Mesendoderm (in vitro differentiated cells): ENCODE data around the gene SLC44A3. TPM values are rescaled to one million over a fixed set of nuclear protein-coding genes. Genes with fewer than 3 reads are reported as not detected.

Experiments
- DNase-seq: peaks from one replicate; pipeline ENCODE4 v3.0.0; 2013
- H2AK5ac ChIP-seq: 2 replicates; pipeline ENCODE4 v1.6.1; 2013; ENCODE audit warnings: low read length, inconsistent platforms
- H2BK120ac ChIP-seq: 2 replicates; pipeline ENCODE4 v1.6.1; 2013; ENCODE audit warnings: low read depth, mild to moderate bottlenecking, low read length, moderate library complexity, mixed read lengths
- H2BK15ac ChIP-seq: replicated peaks from 2 replicates; pipeline ENCODE4 v1.6.1; 2013; ENCODE audit warnings: low read depth, mild to moderate bottlenecking, moderate library complexity
- H2BK5ac ChIP-seq: 2 replicates; pipeline ENCODE4 v1.6.1; 2013; ENCODE audit warnings: low read length, inconsistent platforms
- H3K18ac ChIP-seq: 2 replicates; pipeline ENCODE4 v1.6.1; 2013; ENCODE audit warnings: mild to moderate bottlenecking, low read length, mixed read lengths
- H3K23ac ChIP-seq: one replicate; pipeline ENCODE4 v1.6.1; 2013; ENCODE audit warnings: low read length
- H3K27ac ChIP-seq: 2 replicates; pipeline ENCODE4 v1.5.1; 2013; ENCODE audit warnings: low read depth, mild to moderate bottlenecking, inconsistent platforms, low read length, moderate library complexity
- H3K27me3 ChIP-seq: 2 replicates; pipeline ENCODE4 v1.6.1; 2013; ENCODE audit warnings: low read length, control low read depth, mild to moderate bottlenecking, inconsistent platforms; ENCODE audit not compliant: insufficient read depth, poor library complexity
- H3K36me3 ChIP-seq: 2 replicates; pipeline ENCODE4 v1.6.1; 2013; ENCODE audit warnings: low read length, inconsistent platforms; ENCODE audit not compliant: control insufficient read depth, insufficient read depth
- H3K4ac ChIP-seq: one replicate; pipeline ENCODE4 v1.6.1; 2013; ENCODE audit warnings: low read depth, mild to moderate bottlenecking, low read length, moderate library complexity
- H3K4me1 ChIP-seq: 2 replicates; pipeline ENCODE4 v1.6.1; 2013; ENCODE audit warnings: low read depth, low read length, inconsistent platforms; ENCODE audit not compliant: control insufficient read depth
- H3K4me2 ChIP-seq: 2 replicates; pipeline ENCODE4 v1.6.1; 2013; ENCODE audit warnings: low read length
- H3K4me3 ChIP-seq: 2 replicates; pipeline ENCODE4 v1.5.1; 2013; ENCODE audit warnings: mild to moderate bottlenecking, low read length
- H3K56ac ChIP-seq: one replicate; pipeline ENCODE4 v1.6.1; 2013; ENCODE audit warnings: low read length
- H3K79me1 ChIP-seq: 2 replicates; pipeline ENCODE4 v1.6.1; 2013; ENCODE audit warnings: low read length, inconsistent platforms
- H3K79me2 ChIP-seq: 2 replicates; pipeline ENCODE4 v1.6.1; 2013; ENCODE audit warnings: mild to moderate bottlenecking, low read length; ENCODE audit not compliant: control insufficient read depth, insufficient read depth
- H3K9ac ChIP-seq: 2 replicates; pipeline ENCODE4 v1.6.1; 2013; ENCODE audit warnings: low read length, inconsistent platforms
- H4K5ac ChIP-seq: one replicate; pipeline ENCODE4 v1.6.1; 2013; ENCODE audit warnings: low read length
- H4K8ac ChIP-seq: one replicate; pipeline ENCODE4 v1.6.1; 2013; ENCODE audit warnings: low read depth, mild to moderate bottlenecking, control low read depth, low read length, moderate library complexity
- WGBS: extraction: QIAGEN DNeasy Blood & Tissue Kit; methylation state at CpG from one replicate; pipeline ENCODE4 v1.1.7; 2013; ENCODE audit warnings: low lambda C conversion rate, missing lambda C conversion rate; ENCODE audit not compliant: insufficient coverage; ENCODE audit errors: extremely low coverage; 5-methylcytosine and 5-hydroxymethylcytosine counted together
- polyA plus RNA-seq, 2 experiments: library from polyadenylated mRNA; stranded (reverse); fragments of 200-250 nt; gene quantifications; one replicate each; pipeline ENCODE4 v1.2.3, GENCODE V29; 2013

The SLC44A3 gene, protein sequence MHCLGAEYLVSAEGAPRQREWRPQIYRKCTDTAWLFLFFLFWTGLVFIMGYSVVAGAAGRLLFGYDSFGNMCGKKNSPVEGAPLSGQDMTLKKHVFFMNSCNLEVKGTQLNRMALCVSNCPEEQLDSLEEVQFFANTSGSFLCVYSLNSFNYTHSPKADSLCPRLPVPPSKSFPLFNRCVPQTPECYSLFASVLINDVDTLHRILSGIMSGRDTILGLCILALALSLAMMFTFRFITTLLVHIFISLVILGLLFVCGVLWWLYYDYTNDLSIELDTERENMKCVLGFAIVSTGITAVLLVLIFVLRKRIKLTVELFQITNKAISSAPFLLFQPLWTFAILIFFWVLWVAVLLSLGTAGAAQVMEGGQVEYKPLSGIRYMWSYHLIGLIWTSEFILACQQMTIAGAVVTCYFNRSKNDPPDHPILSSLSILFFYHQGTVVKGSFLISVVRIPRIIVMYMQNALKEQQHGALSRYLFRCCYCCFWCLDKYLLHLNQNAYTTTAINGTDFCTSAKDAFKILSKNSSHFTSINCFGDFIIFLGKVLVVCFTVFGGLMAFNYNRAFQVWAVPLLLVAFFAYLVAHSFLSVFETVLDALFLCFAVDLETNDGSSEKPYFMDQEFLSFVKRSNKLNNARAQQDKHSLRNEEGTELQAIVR
- 1.3 TPM for polyA plus RNA-seq (2013, experiment 1 of 2)
- polyA plus RNA-seq (2013, experiment 2 of 2), result 1.5 TPM

DNA sequence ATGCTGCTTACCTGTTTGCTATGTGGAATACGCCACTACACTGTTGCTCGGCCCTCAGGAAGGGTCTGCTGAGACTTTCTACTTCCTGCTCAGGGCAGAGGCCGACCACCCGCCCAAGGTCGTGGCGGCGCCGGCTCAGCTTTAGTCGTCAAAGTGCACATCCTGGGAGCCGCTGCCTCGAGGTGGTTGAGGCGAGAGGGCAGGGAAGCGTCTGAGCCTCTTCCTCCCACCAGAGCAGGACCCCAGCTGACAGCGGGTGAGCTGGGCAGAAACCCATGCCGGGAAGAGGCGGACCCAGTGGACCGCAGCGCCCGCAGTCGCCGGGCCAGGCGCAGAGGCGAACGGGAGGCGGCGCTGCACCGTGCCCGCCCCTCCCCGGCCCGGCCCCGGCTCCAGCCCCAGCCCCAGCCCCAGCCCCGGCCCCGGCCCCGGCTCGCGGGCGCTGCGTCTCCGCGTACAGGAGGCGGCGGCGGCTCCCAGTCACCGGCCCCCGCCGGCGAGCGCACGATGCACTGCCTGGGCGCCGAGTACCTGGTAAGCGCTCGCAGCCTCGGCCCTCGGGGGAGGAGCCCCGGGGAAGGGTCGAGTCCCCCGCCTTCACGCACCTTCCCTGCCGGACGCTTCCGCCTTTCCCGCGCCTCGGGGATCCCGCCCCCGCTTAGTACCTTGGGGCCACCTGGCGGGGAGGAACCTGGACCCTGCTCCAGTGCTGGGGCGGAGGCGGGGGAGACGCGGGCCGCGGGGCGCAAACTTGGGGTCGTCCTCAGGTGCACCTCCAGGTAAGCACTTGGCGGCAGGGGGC lies at the start of gene SLC44A3:
TSS of gene SLC44A3 (plus strand) at position 413 of the 802 bp plus-strand sequence. CDS start at position 508, 95 bp downstream.
- H3K18ac ChIP-seq, result peak within 1 kb of the TSS; percentile 61
- H3K9ac ChIP-seq, result peak within 1 kb of the TSS; percentile 86
- no peak within 1 kb of the TSS for H4K5ac ChIP-seq
- no peak within 1 kb of the TSS for H4K8ac ChIP-seq
- no peak within 1 kb of the TSS for H2AK5ac ChIP-seq
- H3K79me2 ChIP-seq, result no peaks in the 10 kb centered on the region
- no peak within 1 kb of the TSS for H3K4ac ChIP-seq
- peak; percentile 72 for DNase-seq
- no peak within 1 kb of the TSS for H2BK120ac ChIP-seq
- H3K27ac ChIP-seq, result no peak within 1 kb of the TSS
- peak within 1 kb of the TSS; percentile 37 for H3K23ac ChIP-seq
- no peaks in the 10 kb centered on the region for H3K79me1 ChIP-seq
- no CpG with 5 or more reads among the region's 77 CpGs for WGBS
- peak within 1 kb of the TSS; percentile 63 for H3K4me3 ChIP-seq
- no peaks in the 10 kb centered on the region for H3K36me3 ChIP-seq
- H3K27me3 ChIP-seq, result no peaks in the 10 kb centered on the region
- H3K4me2 ChIP-seq, result peak within 1 kb of the TSS; percentile 66
- H2BK15ac ChIP-seq, result no peak within 1 kb of the TSS
- peak within 1 kb of the TSS; percentile 32 for H2BK5ac ChIP-seq
- peaks cover 3% of the 10 kb centered on the region for H3K4me1 ChIP-seq
- peak within 1 kb of the TSS; percentile 97 for H3K56ac ChIP-seq

DNA sequence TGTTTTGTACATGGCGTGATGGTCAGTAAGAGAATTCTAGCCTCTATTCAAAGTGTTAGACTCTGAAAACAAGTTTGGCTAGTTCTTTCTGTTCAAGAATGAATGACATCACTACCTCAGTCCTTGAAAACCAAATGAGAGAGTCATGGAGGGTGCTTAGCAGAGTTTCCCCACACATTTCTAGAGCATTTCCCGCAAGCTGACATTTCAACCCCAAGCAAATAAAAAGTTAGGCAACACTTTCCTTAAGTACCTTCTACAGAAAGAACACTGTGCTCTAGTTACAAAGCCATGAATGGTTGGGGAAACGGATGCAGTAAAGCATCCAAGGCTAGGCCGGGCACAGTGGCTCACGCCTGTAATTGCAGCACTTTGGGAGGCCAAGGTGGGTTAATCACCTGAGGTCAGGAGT lies 47.9 kb upstream of the SLC44A3 start:
- Histone ChIP-seq H3K4me1 (peaks cover 12% of the 10 kb centered on the region), H4K5ac (no peak overlapping the region), H2BK120ac (no peak overlapping the region), H3K36me3 (no peaks in the 10 kb centered on the region), H3K4ac (no peak overlapping the region), H3K56ac (no peak overlapping the region), H2BK15ac (no peak overlapping the region), H3K79me2 (no peaks in the 10 kb centered on the region), H3K18ac (no peak overlapping the region), H3K4me3 (no peak overlapping the region), H3K79me1 (no peaks in the 10 kb centered on the region), H3K23ac (no peak overlapping the region), H3K27ac (no peak overlapping the region), H3K4me2 (no peak overlapping the region), H2BK5ac (no peak overlapping the region), H3K27me3 (no peaks in the 10 kb centered on the region), H4K8ac (no peak overlapping the region), H2AK5ac (no peak overlapping the region), H3K9ac (no peak overlapping the region)
- WGBS, result no CpG with 5 or more reads among the region's 5 CpGs
- peak; percentile 35 for DNase-seq

DNA sequence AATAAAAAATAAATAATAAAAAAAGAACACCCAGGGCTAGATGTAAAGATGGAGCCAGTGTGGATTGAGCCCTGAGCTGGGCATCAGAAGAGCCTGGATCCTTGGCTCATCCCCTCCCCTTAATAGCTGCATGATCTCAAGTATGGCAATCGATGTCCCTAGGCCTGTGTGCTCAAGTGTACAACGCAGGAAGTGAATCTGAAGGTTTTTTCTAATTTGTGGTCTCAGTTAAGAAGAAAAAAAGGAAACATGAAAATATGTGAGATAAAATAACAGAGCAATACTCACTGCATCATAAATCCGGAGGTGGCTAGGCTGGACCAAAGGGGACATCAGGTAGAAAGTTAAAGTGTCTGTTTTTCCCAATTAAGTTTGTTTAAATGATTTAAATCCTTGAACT lies 47.3 kb upstream of the SLC44A3 start:
- no peaks in the 10 kb centered on the region for H3K79me1 ChIP-seq
- H2AK5ac ChIP-seq, result no peak overlapping the region
- peaks cover 12% of the 10 kb centered on the region for H3K4me1 ChIP-seq
- H3K18ac ChIP-seq, result no peak overlapping the region
- no peaks in the 10 kb centered on the region for H3K27me3 ChIP-seq
- H2BK120ac ChIP-seq, result no peak overlapping the region
- H3K4me2 ChIP-seq, result no peak overlapping the region
- no peak overlapping the region for H3K4ac ChIP-seq
- H3K9ac ChIP-seq, result no peak overlapping the region
- H4K5ac ChIP-seq, result no peak overlapping the region
- no peak overlapping the region for H4K8ac ChIP-seq
- H3K56ac ChIP-seq, result no peak overlapping the region
- H2BK15ac ChIP-seq, result no peak overlapping the region
- no peaks in the 10 kb centered on the region for H3K36me3 ChIP-seq
- no peak overlapping the region for H3K23ac ChIP-seq
- H3K4me3 ChIP-seq, result no peak overlapping the region
- no peak overlapping the region for H3K27ac ChIP-seq
- no CpG with 5 or more reads among the region's 3 CpGs for WGBS
- no peak for DNase-seq
- H2BK5ac ChIP-seq, result no peak overlapping the region
- no peaks in the 10 kb centered on the region for H3K79me2 ChIP-seq

DNA sequence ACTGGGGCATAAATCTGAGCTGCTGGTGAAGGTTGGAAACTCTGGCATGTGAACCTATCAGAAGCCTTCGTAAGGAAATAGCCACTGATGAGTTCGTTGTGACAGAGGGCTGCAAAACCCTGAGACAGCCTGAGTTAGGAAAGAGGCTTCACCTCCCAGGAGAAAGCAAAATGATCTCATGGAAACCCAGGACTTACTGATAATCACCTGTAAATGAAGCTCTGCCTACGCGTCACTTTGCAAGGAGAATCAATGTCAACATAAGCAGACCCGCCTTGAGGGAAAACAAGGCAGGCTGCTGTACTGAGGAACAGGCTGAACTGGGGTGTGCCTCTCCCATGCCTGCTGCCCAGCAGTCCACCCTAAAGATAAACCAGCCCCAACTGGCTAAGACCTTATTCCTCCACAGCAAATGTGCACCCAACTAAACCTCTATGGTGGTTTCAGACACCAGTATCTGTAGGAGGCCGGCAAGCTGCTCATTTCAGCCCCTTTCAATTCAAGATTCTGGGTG lies 46.8 kb upstream of the SLC44A3 start:
- Histone ChIP-seq H3K27ac (peak overlapping the region; percentile 19), H3K56ac (peak overlapping the region; percentile 46), H3K79me2 (no peaks in the 10 kb centered on the region), H3K23ac (peak overlapping the region; percentile 61), H3K9ac (no peak overlapping the region), H3K4me3 (no peak overlapping the region), H2BK15ac (no peak overlapping the region), H2BK120ac (no peak overlapping the region), H3K79me1 (no peaks in the 10 kb centered on the region), H3K4ac (peak overlapping the region; percentile 65), H4K8ac (no peak overlapping the region), H3K18ac (peak overlapping the region; percentile 43), H3K36me3 (no peaks in the 10 kb centered on the region), H2AK5ac (no peak overlapping the region), H2BK5ac (no peak overlapping the region), H3K4me1 (peaks cover 12% of the 10 kb centered on the region), H4K5ac (no peak overlapping the region), H3K27me3 (no peaks in the 10 kb centered on the region), H3K4me2 (no peak overlapping the region)
- WGBS, result no CpG with 5 or more reads among the region's 6 CpGs
- DNase-seq, result peak; percentile 88

DNA sequence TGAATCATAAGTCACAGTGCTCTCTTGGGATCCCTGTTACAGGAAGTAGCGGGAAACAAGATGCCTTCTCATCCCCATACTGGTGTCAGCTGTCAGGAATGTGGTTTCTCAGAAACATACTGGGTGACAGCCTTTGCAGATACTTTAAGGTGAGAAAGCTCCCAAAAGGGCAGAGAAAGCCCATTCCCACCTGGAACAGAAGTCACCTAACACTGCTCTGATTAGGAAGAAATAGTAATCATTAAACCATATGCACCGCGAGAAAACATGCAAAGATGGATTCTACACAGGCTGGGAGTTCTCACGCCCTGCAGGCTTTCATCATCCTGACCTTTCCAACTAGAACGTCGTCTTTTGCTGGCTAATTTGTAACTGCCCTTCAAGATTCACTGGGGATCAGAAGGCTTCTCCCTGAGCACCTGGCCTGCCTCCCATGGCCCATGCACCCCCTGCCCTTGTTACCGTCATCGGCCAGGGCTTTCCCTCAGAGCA lies 46.2 kb upstream of the SLC44A3 start:
- H3K56ac ChIP-seq, result no peak overlapping the region
- no peak overlapping the region for H3K4ac ChIP-seq
- no peak overlapping the region for H3K23ac ChIP-seq
- peak; percentile 96 for DNase-seq
- H3K27ac ChIP-seq, result peak overlapping the region; percentile 19
- H3K79me2 ChIP-seq, result no peaks in the 10 kb centered on the region
- H3K36me3 ChIP-seq, result no peaks in the 10 kb centered on the region
- H3K4me1 ChIP-seq, result peaks cover 12% of the 10 kb centered on the region
- H3K27me3 ChIP-seq, result no peaks in the 10 kb centered on the region
- no peak overlapping the region for H2BK5ac ChIP-seq
- no peak overlapping the region for H3K9ac ChIP-seq
- no peak overlapping the region for H4K5ac ChIP-seq
- no peak overlapping the region for H3K4me2 ChIP-seq
- H2BK120ac ChIP-seq, result no peak overlapping the region
- H4K8ac ChIP-seq, result no peak overlapping the region
- no peak overlapping the region for H3K4me3 ChIP-seq
- no CpG with 5 or more reads among the region's 8 CpGs for WGBS
- H2BK15ac ChIP-seq, result no peak overlapping the region
- H3K18ac ChIP-seq, result peak overlapping the region; percentile 8
- no peaks in the 10 kb centered on the region for H3K79me1 ChIP-seq
- no peak overlapping the region for H2AK5ac ChIP-seq
